Hepatocyte (in vitro differentiated cells): ENCODE data around the gene ARHGDIG. TPM values are rescaled to one million over a fixed set of nuclear protein-coding genes. Genes with fewer than 3 reads are reported as not detected.

Source experiments
- DNase-seq: peaks from one replicate; pipeline ENCODE4 v3.0.0-alpha.2; 2016; ENCODE audit warnings: low spot score
- H2AFZ ChIP-seq: fragments of 200-600 bp; sonication (generic); 2 replicates; pipeline ENCODE4 v1.6.0; 2016; ENCODE audit warnings: antibody characterized with exemption, mild to moderate bottlenecking
- H3K27ac ChIP-seq: fragments of 200-600 bp; sonication (generic); 2 replicates; pipeline ENCODE4 v1.5.1; 2016; ENCODE audit warnings: mild to moderate bottlenecking
- H3K27me3 ChIP-seq: fragments of 200-600 bp; sonication (generic); 2 replicates; pipeline ENCODE4 v1.6.1; 2016
- H3K36me3 ChIP-seq: fragments of 200-600 bp; sonication (generic); replicated peaks from 2 replicates; pipeline ENCODE4 v1.5.1; 2016; ENCODE audit warnings: low read depth; ENCODE audit not compliant: insufficient read depth
- H3K4me1 ChIP-seq: fragments of 200-600 bp; sonication (generic); 2 replicates; pipeline ENCODE4 v1.5.1; 2016; ENCODE audit warnings: mild to moderate bottlenecking, moderate library complexity; ENCODE audit not compliant: insufficient read depth
- H3K4me2 ChIP-seq: fragments of 200-600 bp; sonication (generic); 2 replicates; pipeline ENCODE4 v1.6.0; 2016
- H3K4me3 ChIP-seq: fragments of 200-600 bp; sonication (generic); 2 replicates; pipeline ENCODE4 v1.5.1; 2016; ENCODE audit warnings: mild to moderate bottlenecking
- H3K79me2 ChIP-seq: fragments of 200-600 bp; sonication (generic); 2 replicates; pipeline ENCODE4 v1.6.0; 2017; ENCODE audit warnings: mild to moderate bottlenecking
- H3K9me2 ChIP-seq: fragments of 200-600 bp; sonication (generic); replicated peaks from 2 replicates; pipeline ENCODE4 v1.6.0; 2017; ENCODE audit warnings: mild to moderate bottlenecking; ENCODE audit not compliant: insufficient read depth
- H3K9me3 ChIP-seq: fragments of 200-600 bp; sonication (generic); 2 replicates; pipeline ENCODE4 v1.5.1; 2016; ENCODE audit warnings: low read depth, mild to moderate bottlenecking
- H4K20me1 ChIP-seq: fragments of 200-600 bp; sonication (generic); 2 replicates; pipeline ENCODE4 v1.6.0; 2016; ENCODE audit warnings: mild to moderate bottlenecking; ENCODE audit not compliant: insufficient read depth, poor library complexity, severe bottlenecking
- CTCF ChIP-seq: fragments of 200-600 bp; sonication (generic); IDR thresholded peaks from 2 replicates; pipeline ENCODE4 v1.5.1; 2016; ENCODE audit warnings: antibody characterized with exemption, mild to moderate bottlenecking; ENCODE audit not compliant: poor library complexity
- EZH2 ChIP-seq: fragments of 200-600 bp; sonication (generic); IDR thresholded peaks from 2 replicates; pipeline ENCODE4 v1.6.1; 2016; ENCODE audit warnings: antibody characterized with exemption, mild to moderate bottlenecking, borderline replicate concordance
- EZH2phosphoT487 ChIP-seq: fragments of 200-600 bp; sonication (generic); IDR thresholded peaks from one replicate; pipeline ENCODE4 v1.6.1; 2018; ENCODE audit warnings: antibody characterized with exemption, mild to moderate bottlenecking, low read depth, moderate library complexity; ENCODE audit not compliant: unreplicated experiment, severe bottlenecking
- WGBS: methylation state at CpG from one replicate; pipeline ENCODE4 v1.1.6; 2016; ENCODE audit warnings: low lambda C conversion rate; ENCODE audit errors: missing lambda C conversion rate; 5-methylcytosine and 5-hydroxymethylcytosine counted together
- polyA plus RNA-seq: library from polyadenylated mRNA; unstranded; fragments of >200 nt; fragmentation: Nextera tagmentation; extraction: Ambion mirVana; gene quantifications from 2 replicates; pipeline ENCODE4 v1.2.1, GENCODE V29; 2016
- total RNA-seq: library from RNA; depleted of rRNA; stranded (reverse); fragments of >200 nt; gene quantifications from 2 replicates; pipeline ENCODE4 v1.2.3, GENCODE V29; 2014

The ARHGDIG gene
- total and polyA plus RNA-seq, 2 experiments from 2014 or later, result 1.1 TPM; not detected in 1

- no peak overlapping the region for H3K4me2 ChIP-seq
- no peak for TF ChIP-seq EZH2
- TF ChIP-seq EZH2phosphoT487, result no peak
- no peak for TF ChIP-seq CTCF
- H3K27ac ChIP-seq, result no peak overlapping the region
- H2AFZ ChIP-seq, result no peak overlapping the region
- H3K36me3 ChIP-seq, result no peaks in the 10 kb centered on the region
- no peaks in the 10 kb centered on the region for H3K27me3 ChIP-seq
- no peak for DNase-seq
- H3K4me3 ChIP-seq, result no peak overlapping the region
- WGBS, result 90% methylated on average over 16 of the region's 16 CpGs
- H3K9me3 ChIP-seq, result no peaks in the 10 kb centered on the region
- H4K20me1 ChIP-seq, result no peaks in the 10 kb centered on the region
- H3K79me2 ChIP-seq, result no peaks in the 10 kb centered on the region
- H3K4me1 ChIP-seq, result no peaks in the 10 kb centered on the region
- H3K9me2 ChIP-seq, result no peaks in the 10 kb centered on the region
Measured at GRCh38 chr16:287298-287811, 7.0 kb downstream of the ARHGDIG start.

GRCh38 chr16:287981-288920 lies 7.9 kb downstream of the ARHGDIG start:
- Histone ChIP-seq H4K20me1 (no peaks in the 10 kb centered on the region), H3K27ac (no peak overlapping the region), H3K4me3 (no peak overlapping the region), H3K36me3 (no peaks in the 10 kb centered on the region), H3K27me3 (no peaks in the 10 kb centered on the region), H2AFZ (no peak overlapping the region), H3K79me2 (no peaks in the 10 kb centered on the region), H3K9me2 (no peaks in the 10 kb centered on the region), H3K4me2 (no peak overlapping the region), H3K9me3 (no peaks in the 10 kb centered on the region), H3K4me1 (no peaks in the 10 kb centered on the region)
- no peak for DNase-seq
- no peak for TF ChIP-seq CTCF
- TF ChIP-seq EZH2, result no peak
- 95% methylated on average over 33 of the region's 33 CpGs for WGBS

GRCh38 chr16:289395-289997 lies 9.1 kb downstream of the ARHGDIG start:
- Histone ChIP-seq H3K27me3 (no peaks in the 10 kb centered on the region), H3K4me1 (no peaks in the 10 kb centered on the region), H2AFZ (no peak overlapping the region), H3K4me2 (no peak overlapping the region), H3K36me3 (no peaks in the 10 kb centered on the region), H3K27ac (no peak overlapping the region), H3K4me3 (no peak overlapping the region), H3K9me3 (no peaks in the 10 kb centered on the region), H3K79me2 (no peaks in the 10 kb centered on the region), H4K20me1 (no peaks in the 10 kb centered on the region), H3K9me2 (no peaks in the 10 kb centered on the region)
- no peak for DNase-seq
- TF ChIP-seq EZH2phosphoT487 (no peak), EZH2 (no peak), CTCF (no peak)
- 95% methylated on average over 22 of the region's 22 CpGs for WGBS
